ENCODE data around the gene WNT9A.

WNT9A gene

DNA sequence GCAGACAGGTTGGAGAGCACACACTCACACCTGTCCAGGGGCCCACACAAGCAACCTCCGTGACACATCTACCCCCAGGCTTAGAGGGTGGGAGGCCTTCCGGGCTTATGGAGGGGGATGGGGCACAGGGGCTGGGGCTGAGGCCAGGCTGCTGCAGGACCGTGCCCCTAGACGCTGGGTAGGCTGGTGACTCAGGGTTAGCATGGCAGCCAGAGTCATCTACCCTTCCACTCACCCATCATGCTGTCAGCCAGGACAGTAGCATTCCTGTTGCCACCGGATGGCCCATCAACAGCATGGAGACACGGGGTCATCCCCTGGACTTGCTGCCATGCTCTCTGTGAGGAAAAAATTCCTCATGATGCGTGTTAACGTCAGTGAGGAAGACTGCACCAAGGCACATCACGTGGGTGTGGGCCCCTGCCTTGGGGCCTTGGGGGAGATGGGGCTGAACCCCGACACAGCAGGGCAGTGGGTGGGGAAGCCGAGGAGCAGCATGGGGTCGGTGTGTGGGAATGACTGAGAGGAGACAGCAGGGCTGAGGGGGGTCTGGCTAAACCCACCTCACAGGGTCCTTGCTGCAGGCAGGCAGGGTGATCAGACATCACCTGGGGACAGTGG, 52.8 kb downstream of the WNT9A start:
- peak in 1 of 2 experiments; percentile 1 for DNase-seq

DNA sequence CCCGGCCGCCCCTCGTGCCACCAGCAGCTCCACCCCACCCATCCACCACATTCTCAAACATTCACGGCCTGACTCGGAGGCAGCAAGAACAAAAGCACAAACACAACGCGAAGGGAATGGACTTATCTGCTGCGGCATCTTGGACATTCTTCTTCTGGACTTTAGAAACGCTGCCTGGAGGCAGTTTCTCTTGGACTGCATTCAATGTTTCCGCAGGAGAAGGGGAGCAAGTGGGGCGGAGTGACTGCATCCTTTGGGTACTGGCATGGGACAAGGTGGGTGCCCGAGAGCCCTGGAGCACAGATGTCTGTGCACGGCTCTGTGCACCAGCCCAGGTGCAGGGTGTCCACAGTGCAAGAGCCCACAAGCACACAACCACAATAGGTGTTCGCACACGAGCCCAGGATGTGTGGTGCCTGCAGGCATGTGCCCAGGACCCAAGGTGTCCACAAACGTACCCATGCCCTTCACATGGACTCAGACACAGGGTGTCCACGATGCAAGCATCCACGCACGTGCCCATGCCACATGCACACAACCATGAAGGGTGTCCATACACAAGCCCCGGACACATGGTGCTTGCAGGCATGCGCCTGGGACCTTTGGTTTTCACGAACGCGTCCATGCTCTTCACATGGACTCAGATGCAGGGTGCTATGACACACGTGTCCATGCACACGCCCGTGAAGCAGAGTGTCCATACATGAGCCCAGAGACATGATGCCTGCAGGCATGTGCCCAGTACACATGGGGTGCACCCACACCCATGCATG, 53.6 kb downstream of the WNT9A start:
- DNase-seq: peak in 1 of 2 experiments; percentile 2

DNA sequence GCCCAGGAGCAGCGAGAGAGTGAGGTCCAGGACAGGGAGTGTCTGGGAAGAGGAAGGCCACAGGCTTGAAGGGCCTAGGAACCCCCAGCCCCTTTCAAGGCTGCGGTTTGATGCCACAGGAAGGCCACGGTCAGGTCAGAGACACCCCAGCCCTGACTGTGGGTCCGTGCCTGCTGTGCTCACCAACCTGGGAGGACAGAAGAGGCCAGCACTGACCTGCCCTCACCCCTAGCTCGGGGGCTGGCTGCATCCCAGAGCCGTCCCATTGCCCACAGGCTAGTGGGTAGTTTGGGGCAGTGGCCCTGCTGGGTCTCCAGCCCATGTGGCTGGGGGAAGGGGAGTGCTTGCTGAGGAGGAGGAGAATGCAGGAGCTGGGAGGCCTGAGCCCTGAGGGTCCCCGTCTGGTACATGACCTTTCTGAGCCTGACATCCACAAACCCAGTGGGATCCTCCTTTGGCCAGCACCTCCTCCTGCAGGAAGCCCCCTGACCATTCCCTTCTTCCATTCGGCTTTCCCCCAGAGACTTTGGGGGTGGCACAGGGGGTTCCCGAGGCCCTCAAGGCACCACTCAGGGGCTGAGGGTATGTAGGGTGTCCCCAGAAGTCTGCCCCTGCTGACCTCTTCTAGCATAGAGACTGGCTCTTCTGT, 54.3 kb downstream of the WNT9A start:
- DNase-seq: peak in 1 of 2 experiments; percentile 0

DNA sequence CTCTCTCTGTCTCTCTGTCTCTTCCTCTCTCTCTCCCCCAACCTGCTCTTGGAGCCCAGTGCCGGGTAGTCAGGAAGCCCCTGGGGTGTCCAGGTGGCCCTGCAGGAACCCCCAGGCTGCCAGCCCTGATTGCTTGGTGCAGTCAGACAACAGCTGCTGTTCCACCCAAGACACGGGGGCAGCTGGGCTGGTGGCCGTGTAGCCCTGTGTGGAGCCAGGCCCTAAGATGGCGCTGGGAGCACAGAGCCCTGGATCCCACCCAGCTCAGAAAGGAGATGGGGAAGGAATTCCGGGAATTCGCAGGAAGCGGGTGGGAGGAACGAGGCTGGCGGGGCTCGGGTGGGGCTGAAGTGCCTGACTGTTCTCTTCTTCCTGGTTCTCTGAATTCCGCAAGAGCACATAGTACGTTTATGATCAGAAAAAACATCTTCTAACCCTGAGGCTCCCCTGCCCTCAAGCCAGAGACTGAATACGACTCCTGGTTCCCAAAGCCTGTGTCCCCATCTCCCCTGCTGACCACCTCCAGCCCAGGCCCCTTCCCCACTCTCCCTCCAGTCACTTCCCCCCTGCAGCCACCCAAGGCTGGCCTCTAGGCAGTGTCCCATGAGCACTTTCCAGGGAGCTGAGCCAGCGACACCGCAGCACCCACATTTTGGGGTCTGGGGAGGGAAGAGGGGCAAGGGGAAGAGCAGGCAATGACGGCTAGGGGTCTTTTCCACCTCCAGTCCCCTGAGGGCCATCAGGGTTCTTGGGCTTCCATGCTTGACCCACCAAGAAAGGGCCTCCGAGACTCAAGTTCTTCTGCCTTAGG, 55.0 kb downstream of the WNT9A start:
- DNase-seq: peak in 1 of 2 experiments; percentile 0

DNA sequence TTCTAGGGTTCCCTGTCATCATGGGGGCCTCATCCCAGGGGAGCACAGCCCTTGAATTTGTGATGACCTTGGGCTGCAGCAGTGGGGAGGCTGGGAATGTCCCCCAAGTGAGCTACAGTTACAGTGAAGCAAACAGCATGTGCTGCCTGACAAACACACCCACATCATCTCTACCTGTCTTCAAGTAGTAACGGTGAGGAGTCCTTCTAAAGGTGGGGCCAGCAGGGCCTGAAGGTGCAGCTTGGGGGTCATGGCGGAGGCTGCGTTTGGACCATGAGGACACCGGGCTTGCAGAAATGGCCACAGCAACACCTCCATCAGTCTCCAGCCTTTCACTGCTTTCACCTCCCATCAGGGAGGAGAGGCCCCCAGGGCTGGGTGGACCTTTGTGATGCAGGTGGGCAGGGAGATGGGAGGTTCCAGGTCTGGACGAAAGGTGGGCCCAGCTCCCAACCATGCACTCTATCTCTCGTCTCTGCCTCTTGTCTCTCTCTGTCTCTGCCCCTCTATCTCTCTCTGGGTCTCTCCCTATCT, 55.7 kb downstream of the WNT9A start:
- no peak for DNase-seq

DNA sequence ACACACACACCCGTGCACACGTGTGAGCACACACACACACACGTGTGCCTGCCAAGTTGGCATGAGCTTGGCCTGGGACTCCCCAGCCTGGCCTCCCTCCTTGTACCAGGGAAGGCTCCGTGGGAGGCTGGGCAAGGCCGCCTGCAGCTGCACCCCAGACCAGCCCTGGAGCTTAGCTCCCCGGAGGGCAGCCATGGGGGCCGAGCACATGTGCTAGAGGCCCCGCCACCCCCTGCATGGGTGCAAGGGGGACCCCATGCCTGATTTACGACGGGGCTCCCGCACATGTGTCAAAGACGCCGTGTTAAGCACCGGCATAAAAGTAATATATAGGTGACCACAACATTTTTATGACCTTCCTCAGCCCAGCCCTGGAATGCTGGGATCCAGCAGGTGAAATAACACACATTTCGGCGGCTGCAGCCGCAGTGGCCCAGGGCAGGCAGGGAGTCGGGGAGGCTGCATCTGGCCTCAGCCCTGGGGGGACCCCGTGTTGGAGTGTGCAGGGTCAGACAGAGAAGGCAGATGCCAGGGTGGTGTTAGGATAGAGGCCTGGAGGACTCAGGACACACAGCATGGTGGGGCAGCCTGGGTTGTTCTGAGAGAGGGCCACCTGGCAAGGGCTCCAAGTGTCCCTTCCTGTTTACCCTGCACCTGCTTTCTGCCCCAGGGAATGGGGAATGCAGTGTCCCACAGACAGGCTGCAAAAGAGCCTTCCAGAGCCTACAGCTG, 56.3 kb downstream of the WNT9A start:
- DNase-seq: no peak

DNA sequence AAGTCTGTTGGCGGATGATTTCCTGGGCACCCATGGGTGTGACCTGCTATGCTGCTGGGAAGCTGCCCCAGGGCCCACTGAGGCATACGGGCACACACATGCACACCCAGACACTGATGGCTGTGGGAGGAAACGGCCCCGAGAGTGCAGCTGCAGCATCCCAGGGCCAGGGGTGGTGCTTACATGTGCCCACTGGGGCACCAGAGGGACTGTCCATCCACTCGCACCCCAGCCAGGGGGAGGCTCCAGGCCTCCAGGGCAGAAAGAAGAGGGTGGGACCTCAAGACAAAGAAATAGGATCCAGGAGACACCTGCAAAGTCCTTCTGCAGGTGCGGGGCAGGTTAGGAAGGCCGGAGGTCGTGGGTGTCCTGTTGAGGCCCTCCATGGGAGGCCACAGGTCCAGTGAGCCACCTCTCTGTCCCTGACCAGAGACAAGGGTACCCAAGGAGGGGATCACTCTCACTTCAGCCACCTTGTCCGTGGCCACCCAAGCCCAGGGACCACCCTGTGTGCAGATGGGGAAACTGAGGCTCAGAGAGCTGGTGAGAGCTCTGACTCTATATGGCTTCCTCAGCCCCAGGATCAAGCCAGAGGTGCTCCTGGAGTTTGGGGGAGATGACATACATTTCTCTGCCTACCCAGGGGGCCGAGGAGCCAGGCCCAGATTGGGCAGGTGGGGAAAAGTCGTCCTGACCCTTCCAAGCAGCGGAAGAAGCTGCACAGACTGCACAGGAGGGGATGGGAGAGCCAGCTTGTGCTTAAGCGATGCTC, 57.1 kb downstream of the WNT9A start:
- no peak for DNase-seq

DNA sequence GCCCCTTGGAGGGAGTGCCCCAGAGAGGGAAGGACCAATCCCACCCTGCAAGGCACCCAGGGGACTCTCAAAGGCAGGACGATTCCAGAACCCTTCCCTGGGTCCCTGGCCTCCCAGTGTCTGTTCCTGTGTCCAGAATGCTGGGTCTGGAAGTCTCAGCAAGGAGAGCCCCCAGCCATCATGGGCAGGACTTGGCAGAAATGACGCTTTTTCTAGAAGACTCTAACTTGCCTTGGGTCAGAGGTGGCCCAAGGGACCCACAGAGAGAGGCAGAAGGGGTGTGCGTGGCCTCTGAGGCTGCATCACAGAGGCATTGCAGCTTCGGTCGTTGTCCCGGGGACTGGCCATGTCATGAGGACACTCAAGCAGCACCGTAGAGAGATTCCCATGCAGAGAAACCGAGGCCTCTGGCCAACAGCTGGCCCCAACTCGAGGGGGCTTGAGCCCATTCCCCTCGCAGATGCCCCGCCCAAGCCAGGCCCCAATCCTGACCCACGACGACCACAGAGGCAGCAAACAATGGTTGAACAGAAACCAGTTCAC, 57.8 kb downstream of the WNT9A start:
- DNase-seq: no peak

DNA sequence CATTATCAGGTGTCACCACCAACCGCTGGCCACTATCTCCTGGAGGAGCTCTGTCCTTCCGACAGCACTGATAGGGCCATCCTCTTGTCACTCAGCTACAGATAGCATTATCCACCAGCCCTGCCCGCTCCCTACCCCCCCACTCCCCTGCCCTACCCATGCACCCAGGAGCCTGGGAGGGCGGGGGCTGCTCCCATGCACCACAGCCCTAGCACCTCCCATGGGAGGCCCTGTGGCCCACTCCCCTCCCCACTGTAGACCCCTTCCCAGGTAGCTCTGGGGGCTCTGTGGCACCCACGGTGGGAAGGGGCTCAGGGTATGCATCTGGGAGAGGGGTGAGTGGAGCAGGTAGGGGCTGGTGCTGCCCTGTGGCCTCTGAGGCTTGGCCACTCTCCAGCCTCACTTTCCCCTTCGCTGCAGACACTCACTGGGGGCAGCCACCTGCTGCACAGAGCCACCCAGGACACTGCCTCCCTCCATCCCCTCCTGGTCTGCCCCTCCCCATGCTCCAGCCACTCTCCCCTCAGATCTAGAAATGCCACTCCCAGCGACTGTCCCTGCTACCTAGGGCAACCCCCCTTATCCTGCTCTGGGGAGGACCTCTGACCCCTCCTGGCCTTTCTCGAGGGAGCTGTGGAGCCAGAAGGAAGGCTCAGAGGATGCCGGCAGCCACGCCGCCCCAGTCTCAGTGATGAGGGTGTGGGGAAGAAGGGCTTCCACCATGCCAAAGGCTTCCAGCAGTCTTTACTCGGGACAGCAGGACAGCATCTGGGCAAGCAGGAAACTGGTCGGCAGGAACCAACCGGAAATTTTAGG, 58.5 kb downstream of the WNT9A start:
- no peak for DNase-seq

DNA sequence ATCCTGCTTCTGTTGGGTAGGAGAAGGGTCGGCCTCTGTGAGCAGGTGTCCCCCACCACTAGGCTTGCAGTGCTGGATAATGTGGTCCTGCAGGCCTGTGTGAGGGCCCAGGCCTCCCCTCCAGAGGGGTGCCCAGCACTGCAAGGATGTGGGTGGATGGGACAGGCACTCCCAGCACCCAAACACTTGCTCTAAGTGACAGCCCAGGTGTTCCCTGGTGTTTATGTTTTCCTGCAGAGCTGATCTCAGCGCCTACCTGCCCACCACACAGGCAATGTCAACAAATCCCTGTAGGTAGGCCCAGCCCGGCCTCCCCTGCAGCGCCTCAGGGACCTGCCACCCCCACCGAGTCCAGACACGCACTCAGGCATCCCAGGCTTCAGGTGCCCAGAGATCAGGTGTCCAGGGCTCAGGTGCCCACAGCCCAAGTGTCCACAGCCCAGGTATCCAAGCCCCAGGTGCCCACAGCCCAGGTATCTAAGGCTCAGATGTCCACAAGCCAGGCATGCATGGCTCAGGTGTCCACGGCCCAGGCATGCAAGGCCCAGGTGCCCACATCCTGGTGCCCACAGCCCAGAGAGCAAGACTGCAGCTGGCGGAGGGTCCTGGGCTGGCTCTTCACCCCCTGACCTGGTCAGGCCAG, 59.2 kb downstream of the WNT9A start:
- DNase-seq: no peak

DNA sequence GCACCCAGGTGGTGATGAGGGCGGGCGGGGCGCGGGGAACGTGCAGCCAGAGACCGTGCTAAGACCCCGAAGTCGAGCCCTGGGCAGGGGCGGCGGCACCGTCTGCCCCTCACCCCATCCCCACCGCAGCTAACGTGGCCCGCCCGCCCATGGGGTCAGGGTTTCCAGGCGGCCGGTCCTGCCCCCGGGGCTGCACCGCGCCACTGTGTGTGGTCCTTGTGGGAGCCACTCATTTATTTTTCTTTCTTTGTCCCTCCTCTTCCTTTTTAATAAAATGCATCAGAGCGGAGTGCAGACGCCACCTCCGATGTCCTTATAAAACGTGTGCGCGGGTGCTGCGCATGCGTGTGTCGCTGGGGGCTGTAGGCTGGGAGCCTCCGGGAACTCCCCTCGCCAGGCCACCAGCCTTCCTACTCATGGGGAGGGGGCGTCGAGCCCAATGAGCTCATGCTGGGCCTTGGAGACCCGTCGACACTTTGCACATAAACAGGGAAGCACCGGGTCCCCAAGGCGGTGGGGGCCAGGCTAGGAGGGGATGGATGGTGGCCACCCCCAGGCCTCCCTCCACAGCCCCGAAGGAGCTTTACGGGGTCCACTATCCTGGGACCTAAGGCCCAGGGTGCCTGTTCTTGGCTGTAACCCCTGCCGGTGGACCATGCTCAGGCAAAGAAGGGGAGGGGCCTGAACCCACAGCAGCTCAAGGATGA, 59.9 kb downstream of the WNT9A start:
- DNase-seq: no peak

DNA sequence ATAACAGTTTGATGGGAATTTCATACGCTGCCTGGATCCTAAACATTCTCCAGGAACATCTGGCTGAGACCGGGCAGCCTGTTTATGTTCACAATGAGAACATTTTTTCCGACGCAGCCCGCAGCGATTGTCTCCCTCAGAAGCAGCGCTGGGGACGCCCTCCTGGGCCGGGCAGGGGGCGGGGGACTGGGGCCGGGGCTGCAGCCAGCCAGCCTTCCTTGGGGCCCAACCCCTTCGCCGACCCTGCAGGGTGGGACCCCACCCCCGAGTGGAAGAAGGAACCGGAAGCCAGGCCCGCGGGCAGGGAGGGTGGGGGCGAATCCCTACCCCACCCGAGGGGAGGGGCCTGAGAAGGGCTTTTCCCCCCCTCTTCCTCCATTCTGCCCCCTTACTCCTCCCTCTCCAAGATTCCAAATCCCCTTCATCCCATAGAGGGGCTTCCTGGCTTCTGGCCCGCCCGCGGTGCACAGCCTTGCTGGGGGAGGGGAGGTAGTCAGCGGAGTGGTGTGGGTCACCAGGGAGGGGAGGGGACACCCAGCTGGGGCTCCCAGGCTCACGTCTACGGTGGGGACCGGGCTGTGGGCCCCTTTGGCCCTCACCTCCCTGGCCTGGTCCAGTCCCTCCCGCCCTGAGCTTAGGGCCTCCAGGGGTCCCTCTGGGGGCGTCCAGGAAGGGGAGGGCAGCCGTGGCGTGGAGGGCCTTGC, 60.6 kb downstream of the WNT9A start:
- DNase-seq: peak; percentile 12 to 21

DNA sequence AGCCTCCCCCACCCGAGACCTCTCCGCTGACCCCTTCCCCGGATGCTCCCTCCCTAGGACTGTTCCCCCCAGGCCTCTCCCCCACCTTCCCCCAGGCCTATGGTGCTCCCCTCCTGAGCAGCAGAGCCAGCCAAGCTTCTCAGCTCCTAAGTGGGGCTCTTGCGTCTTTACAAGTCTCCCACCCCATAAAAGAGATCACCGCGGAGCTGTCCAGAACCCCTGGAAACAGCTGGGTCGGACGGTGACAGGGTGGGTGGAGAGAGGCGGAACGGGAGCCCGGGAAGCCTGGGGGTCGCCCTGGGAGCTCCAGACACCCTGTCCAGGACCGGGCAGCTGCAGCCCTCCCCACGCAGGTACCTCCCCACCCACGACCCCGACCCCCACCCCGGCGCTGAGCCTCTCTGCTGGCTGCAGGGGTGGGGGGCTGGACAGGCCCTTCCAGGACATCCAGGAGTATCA, 61.2 kb downstream of the WNT9A start:
- no peak for DNase-seq

DNA sequence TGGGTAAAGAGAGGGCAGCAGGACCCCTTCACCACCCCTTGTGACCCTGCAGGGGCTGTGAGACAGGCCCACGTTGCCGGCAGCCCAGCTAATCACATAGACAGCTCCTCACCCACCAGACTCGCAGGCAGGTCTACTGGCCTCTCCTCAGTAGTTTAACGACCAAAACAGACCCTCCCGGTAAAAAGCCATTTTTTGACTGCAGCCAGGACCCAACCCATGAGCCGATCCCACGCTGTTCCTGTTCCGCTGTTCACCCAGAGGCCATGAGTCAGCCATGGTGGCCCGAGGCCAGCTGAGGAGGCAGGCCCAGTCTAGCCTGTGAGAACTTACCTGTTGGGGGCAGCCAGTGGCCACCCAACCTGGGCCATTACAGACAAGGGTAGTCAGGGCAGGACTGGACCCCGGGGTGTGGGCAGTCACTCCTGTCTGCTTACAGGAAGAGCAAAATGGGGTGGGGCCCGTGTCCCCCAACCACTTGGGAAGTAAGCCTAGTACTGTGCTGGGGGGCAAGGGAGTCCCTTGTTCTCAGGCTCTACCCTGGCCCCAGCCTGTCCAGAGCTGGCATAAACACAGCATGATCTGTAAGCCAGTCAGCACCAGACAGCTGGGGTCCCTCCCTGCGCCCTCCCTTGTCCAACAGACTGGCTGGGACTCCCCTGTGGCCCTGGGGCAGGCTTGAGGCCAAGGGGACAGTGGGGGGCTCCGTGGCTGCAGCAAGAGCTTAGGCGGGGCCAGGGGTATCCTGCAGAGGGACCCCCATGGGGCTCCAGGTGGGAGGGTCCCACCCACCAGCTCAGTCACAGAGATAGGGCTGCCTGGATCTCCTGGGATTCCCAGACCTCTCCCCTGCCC, 61.9 kb downstream of the WNT9A start:
- peak in 1 of 2 experiments; percentile 17 for DNase-seq

DNA sequence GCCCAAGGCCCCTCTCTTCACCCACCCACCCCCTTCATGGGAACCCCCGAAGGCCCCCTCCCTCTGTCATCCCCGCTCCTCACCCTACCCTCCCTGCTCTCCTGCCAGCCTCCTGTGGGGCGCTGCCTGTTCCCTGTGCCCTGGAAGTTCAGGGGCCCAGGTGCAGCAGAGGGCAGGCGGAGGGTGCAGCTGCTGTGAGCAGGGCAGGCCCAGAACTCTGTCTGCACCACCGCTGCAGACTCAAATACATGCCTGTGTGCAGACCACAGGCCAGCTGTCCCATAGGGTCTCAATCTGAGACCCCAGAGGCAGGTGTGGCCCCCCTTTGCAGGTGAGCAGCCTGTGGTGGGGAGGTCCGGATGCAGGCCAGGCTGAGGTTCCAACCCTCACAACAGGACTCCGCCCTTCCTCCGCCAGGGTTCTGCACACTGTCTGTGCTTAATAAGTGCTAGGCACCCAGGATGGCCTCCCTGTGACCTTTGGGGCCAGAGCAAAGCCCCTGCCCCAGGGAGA, 62.5 kb downstream of the WNT9A start:
- DNase-seq: peak in 1 of 2 experiments; percentile 31

DNA sequence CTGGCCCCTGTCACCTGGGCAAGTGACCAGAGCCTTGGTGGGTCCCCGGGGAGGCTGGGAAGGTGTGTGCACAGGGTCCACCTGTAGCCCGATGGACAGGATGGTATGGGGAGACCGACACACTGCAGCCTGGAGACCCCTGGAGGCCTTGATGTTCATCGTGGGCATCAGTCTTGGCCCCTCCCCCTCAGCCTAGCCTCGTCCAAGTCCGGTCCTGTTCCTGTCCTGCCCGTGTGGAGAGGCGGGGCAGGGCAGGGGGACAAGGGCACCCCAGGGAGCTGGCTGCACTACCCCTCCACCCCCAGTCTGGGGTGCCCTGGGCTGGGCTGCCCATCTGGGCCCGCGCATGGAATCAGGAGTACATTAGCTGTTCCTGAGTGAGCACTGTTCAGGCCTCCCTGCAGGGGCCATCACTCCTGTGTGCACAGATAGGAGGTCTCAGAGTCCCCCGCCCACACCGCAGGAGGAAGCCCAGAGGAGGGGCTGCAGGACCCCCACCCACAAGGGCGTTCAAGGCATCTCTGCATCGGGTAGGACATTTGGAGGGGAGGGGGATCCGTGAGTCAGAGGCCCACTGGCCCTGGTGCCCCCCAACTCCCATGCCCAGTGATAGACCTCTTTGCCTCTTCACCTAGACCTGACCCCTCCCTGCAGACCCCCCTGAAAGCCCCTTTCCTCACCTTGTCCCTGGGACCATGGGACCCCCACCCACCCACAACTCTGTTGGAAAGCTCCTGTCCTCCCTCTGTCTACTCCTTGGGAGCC, 63.2 kb downstream of the WNT9A start:
- DNase-seq: no peak
